Endothelial cell of umbilical vein (primary cell): ENCODE data around the gene RAI2.

Experiments used
- CTCF ChIP-seq, 2 donors: IDR thresholded peaks; 1 replicate in 1 of 2; 2 replicates in 1 of 2; pipeline ENCODE4 v1.5.1; 2011; ENCODE audit warnings: low read length in 2 of 2, mild to moderate bottlenecking in 2 of 2, moderate library complexity in 2 of 2, control low read depth in 1 of 2, inconsistent platforms in 1 of 2, low read depth in 1 of 2; ENCODE audit not compliant: insufficient read depth in 1 of 2; ENCODE audit errors: extremely low read depth in 1 of 2
- EZH2 ChIP-seq: IDR thresholded peaks from 2 replicates; pipeline ENCODE4 v1.6.1; 2012; ENCODE audit warnings: borderline replicate concordance, low read depth, mild to moderate bottlenecking, moderate library complexity, low read length, inconsistent platforms; ENCODE audit not compliant: severe bottlenecking
- FOS ChIP-seq: IDR thresholded peaks from 2 replicates; pipeline ENCODE4 v1.6.1; 2011; ENCODE audit warnings: mild to moderate bottlenecking, low read length, moderate library complexity, borderline replicate concordance; ENCODE audit not compliant: insufficient read depth
- GATA2 ChIP-seq: IDR thresholded peaks from 2 replicates; pipeline ENCODE4 v1.7.0; 2011; ENCODE audit warnings: low read depth, mild to moderate bottlenecking, moderate library complexity, mixed read lengths, low read length; ENCODE audit not compliant: insufficient read length, insufficient read depth
- JUN ChIP-seq: IDR thresholded peaks from 2 replicates; pipeline ENCODE4 v1.6.1; 2011; ENCODE audit warnings: borderline replicate concordance, low read depth; ENCODE audit not compliant: insufficient read length, insufficient read depth
- MAX ChIP-seq: IDR thresholded peaks from 2 replicates; pipeline ENCODE4 v1.6.1; 2011; ENCODE audit not compliant: insufficient read depth, insufficient read length
- MYC ChIP-seq: IDR thresholded peaks from one replicate; pipeline ENCODE4 v1.6.1; 2011; ENCODE audit warnings: mild to moderate bottlenecking, low read depth, low read length
- POLR2A ChIP-seq: IDR thresholded peaks from 2 replicates; pipeline ENCODE4 v1.6.1; 2012; ENCODE audit warnings: low read depth, mild to moderate bottlenecking, control low read depth, low read length
- POLR2AphosphoS5 ChIP-seq: IDR thresholded peaks from 2 replicates; pipeline ENCODE4 v1.6.1; 2012; ENCODE audit warnings: low read depth, mild to moderate bottlenecking, control low read depth, low read length, moderate library complexity; ENCODE audit not compliant: insufficient read depth

- TF ChIP-seq CTCF (IDR thresholded peaks at IDR 0.05; ENCODE audit: extremely low read depth in 1 of 2, insufficient read depth in 1 of 2, low read depth in 1 of 2, low read length in 2 of 2), result no peak
- TF ChIP-seq POLR2A, result no peak
- no peak for TF ChIP-seq POLR2AphosphoS5
- no peak for TF ChIP-seq MYC
- TF ChIP-seq GATA2, result no peak
- TF ChIP-seq EZH2, result no peak
- no peak for TF ChIP-seq FOS
- no peak for TF ChIP-seq JUN
- no peak for TF ChIP-seq MAX
These were observed 72.0 kb downstream of the RAI2 start for GRCh38 chrX:17788956-17789562.
